ENCODE results near the gene ABCF3. TPM values are rescaled to one million over a fixed set of nuclear protein-coding genes. Genes with fewer than 3 reads are reported as not detected.

The ABCF3 gene
- total RNA-seq, 1 donor from 2014 or later = 75.2 TPM

DNA sequence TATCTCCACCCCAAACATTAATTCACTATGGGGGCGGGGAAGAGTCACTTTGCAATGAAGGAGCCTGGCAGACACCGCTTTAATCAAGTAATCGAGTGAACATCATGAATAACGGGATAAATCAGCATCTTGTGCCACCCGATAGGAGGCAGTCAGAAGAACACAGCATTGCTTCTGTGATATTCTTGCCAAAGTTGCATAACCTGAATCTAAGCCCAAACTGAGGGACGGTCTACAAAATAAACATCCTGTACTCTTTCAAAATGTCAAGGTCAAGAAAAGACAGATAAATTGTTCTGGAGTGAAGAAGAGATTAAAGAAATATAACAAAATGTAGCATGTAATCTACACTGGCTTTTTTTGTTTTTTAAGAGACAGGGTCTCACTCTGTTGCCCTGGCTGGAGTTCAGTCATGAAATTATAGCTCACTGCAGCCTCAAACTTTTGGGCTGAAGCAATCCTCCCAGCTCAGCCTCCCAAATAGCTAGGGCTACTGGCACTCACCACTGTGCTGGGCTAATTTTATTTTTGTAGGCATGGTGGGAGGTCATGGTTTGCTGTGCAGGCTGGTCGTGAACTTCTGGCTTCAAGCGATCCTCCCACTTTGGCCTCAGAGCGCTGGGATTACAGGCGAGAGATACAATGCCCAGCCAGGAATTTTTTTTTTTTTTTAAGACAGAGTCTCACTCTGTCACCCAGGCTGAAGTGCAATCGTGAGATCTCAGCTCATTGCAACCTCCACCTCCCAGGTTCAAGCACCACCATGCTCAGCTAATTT is 23.3 kb downstream of the ABCF3 start:
- intact Hi-C loops (cut with micrococcal nuclease) = no loop called here
- Mint-ChIP-seq H3K4me3 (no peak overlapping the region), H3K27me3 (ENCODE audit: insufficient read depth) (peaks cover 28% of the 10 kb centered on the region)

GRCh38 chr3:184211297-184211696 is 25.3 kb downstream of the ABCF3 start:
- no peak for DNase-seq (ENCODE audit: low spot score)
- Mint-ChIP-seq H3K27ac (no peak overlapping the region), H3K36me3 (ENCODE audit: low read depth) (no peaks in the 10 kb centered on the region), H3K9me3 (no peaks in the 10 kb centered on the region), H3K27me3 (ENCODE audit: insufficient read depth) (peaks cover 28% of the 10 kb centered on the region), H3K4me1 (ENCODE audit: low read depth) (no peaks in the 10 kb centered on the region), H3K4me3 (no peak overlapping the region)
- intact Hi-C loops (cut with micrococcal nuclease) = no loop called here

More for the DNA sequence above, 23.3 kb downstream of the ABCF3 start:
- Mint-ChIP-seq H3K9me3 (no peaks in the 10 kb centered on the region), H3K27ac (no peak overlapping the region), H3K4me1 (ENCODE audit: low read depth) (no peaks in the 10 kb centered on the region), H3K36me3 (ENCODE audit: low read depth) (no peaks in the 10 kb centered on the region)
- DNase-seq (ENCODE audit: low spot score) = no peak

- H3K27ac Mint-ChIP-seq = no peak overlapping the region
- intact Hi-C loops (cut with micrococcal nuclease) = no loop called here
- H3K36me3 Mint-ChIP-seq (ENCODE audit: low read depth) = no peaks in the 10 kb centered on the region
- H3K27me3 Mint-ChIP-seq (ENCODE audit: insufficient read depth) = peaks cover 25% of the 10 kb centered on the region
- no peak overlapping the region for H3K4me3 Mint-ChIP-seq
- no peaks in the 10 kb centered on the region for H3K4me1 Mint-ChIP-seq (ENCODE audit: low read depth)
- no peaks in the 10 kb centered on the region for H3K9me3 Mint-ChIP-seq
- DNase-seq (ENCODE audit: low spot score) = no peak
These were observed 25.7 kb downstream of the ABCF3 start for GRCh38 chr3:184211718-184212117.

- intact Hi-C loops (cut with micrococcal nuclease) = no loop called here
- Mint-ChIP-seq H3K36me3 (ENCODE audit: low read depth) (no peaks in the 10 kb centered on the region), H3K4me3 (no peak overlapping the region), H3K9me3 (no peaks in the 10 kb centered on the region), H3K27me3 (ENCODE audit: insufficient read depth) (peaks cover 2% of the 10 kb centered on the region), H3K27ac (no peak overlapping the region), H3K4me1 (ENCODE audit: low read depth) (no peaks in the 10 kb centered on the region)
- no peak for DNase-seq (ENCODE audit: low spot score)
These were observed 32.8 kb downstream of the ABCF3 start for GRCh38 chr3:184218814-184219213.

GRCh38 chr3:184222521-184222920 is 36.5 kb downstream of the ABCF3 start:
- H3K27me3 Mint-ChIP-seq (ENCODE audit: insufficient read depth) = peaks cover 22% of the 10 kb centered on the region
- DNase-seq (ENCODE audit: low spot score) = no peak
- no peaks in the 10 kb centered on the region for H3K4me1 Mint-ChIP-seq (ENCODE audit: low read depth)
- H3K9me3 Mint-ChIP-seq = no peaks in the 10 kb centered on the region
- H3K4me3 Mint-ChIP-seq = no peak overlapping the region
- H3K36me3 Mint-ChIP-seq (ENCODE audit: low read depth) = no peaks in the 10 kb centered on the region
- H3K27ac Mint-ChIP-seq = no peak overlapping the region
- intact Hi-C loops (cut with micrococcal nuclease) = no loop called here

- intact Hi-C loops (cut with micrococcal nuclease) = no loop called here
- H3K36me3 Mint-ChIP-seq (ENCODE audit: low read depth) = no peaks in the 10 kb centered on the region
- H3K27ac Mint-ChIP-seq = no peak overlapping the region
- peaks cover 6% of the 10 kb centered on the region for H3K4me1 Mint-ChIP-seq (ENCODE audit: low read depth)
- no peaks in the 10 kb centered on the region for H3K9me3 Mint-ChIP-seq
- no peak overlapping the region for H3K4me3 Mint-ChIP-seq
- no peak for DNase-seq (ENCODE audit: low spot score)
- H3K27me3 Mint-ChIP-seq (ENCODE audit: insufficient read depth) = peaks cover 33% of the 10 kb centered on the region
These were observed 37.9 kb downstream of the ABCF3 start for GRCh38 chr3:184223946-184224345.

DNA sequence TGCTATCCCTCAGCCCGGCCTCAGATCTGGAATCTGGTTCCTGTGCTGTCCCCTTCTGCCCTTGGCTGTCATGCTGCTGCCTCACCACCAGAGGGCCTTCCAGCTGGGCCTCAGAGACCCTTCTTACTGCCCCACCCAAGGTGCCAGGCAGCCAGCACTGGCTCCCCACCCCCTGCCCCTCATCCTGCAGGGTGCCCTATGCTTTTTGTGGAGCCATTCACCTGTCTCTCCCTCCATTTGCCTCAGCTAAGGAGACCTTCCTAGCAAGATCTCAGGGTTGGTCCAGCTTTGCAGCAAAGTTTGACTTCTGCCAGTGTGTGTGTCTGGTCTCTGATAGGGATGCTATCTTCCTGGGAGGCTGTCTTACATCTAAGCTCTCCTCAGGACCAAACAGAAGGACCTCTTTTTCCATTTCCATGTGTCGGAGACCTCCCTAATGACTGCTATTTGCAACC is 41.5 kb downstream of the ABCF3 start:
- Mint-ChIP-seq H3K27me3 (ENCODE audit: insufficient read depth) (peaks cover 53% of the 10 kb centered on the region), H3K4me1 (ENCODE audit: low read depth) (peaks cover 14% of the 10 kb centered on the region), H3K27ac (no peak overlapping the region), H3K4me3 (no peak overlapping the region), H3K36me3 (ENCODE audit: low read depth) (no peaks in the 10 kb centered on the region), H3K9me3 (no peaks in the 10 kb centered on the region)
- peak; percentile 32 for DNase-seq (ENCODE audit: low spot score)
- intact Hi-C loops (cut with micrococcal nuclease) = loop anchor here (1.0 to 5.0 kb wide), 3 partner anchors 23 to 62 kb away; partner anchors contain the start of gene CAMK2N2

DNA sequence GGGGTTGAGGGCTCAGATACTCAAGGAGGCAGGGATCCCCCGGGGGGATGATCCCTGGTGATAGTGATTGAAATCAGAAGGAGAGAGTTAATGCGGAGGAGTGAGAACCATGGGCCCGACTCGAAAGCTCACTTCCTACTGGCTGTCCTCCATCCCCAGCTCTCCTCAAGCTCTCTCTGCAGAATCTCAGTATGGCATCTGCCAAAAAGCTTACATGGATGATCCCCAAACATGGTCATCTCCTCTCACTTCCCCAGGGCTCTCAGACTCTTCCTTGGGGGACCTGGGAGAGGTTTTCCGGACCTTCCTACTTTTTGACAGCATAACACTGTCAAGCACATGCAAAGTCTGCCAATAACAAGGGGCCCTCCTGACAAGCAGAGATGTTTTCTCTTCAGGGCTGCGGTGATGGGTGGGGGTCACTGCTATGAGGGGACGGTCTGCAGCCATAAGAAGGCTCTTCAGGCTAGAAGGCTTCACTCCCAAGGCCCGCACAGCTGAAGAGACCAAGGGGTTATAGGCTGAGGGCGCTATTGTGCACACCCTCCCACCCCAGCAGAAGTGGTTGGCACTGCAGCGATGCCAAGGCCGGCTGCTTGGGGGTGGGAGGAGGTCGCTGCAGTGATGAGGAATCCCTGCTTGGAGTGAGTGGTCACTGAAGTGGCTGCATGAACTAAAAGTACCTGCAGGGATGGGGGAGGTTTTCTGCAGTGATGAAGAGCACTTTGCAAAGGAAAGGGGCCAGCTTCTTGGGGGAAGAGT is 42.6 kb downstream of the ABCF3 start:
- DNase-seq (ENCODE audit: low spot score) = no peak
- Mint-ChIP-seq H3K4me3 (peak overlapping the region; percentile 49), H3K27me3 (ENCODE audit: insufficient read depth) (peaks cover 57% of the 10 kb centered on the region), H3K4me1 (ENCODE audit: low read depth) (peaks cover 14% of the 10 kb centered on the region), H3K27ac (no peak overlapping the region), H3K9me3 (no peaks in the 10 kb centered on the region), H3K36me3 (ENCODE audit: low read depth) (no peaks in the 10 kb centered on the region)
- intact Hi-C loops (cut with micrococcal nuclease) = loop anchor here (5.0 kb wide), 1 partner anchor 34 kb away; the partner anchor contains the start of gene CAMK2N2

- Mint-ChIP-seq H3K36me3 (ENCODE audit: low read depth) (no peaks in the 10 kb centered on the region), H3K27ac (no peak within 1 kb of the TSS), H3K4me3 (peak within 1 kb of the TSS; percentile 49), H3K4me1 (ENCODE audit: low read depth) (peaks cover 14% of the 10 kb centered on the region), H3K9me3 (no peaks in the 10 kb centered on the region), H3K27me3 (ENCODE audit: insufficient read depth) (peaks cover 52% of the 10 kb centered on the region)
- intact Hi-C loops (cut with micrococcal nuclease) = loop anchor here (5.0 kb wide), 1 partner anchor 33 kb away; the partner anchor contains the start of gene CAMK2N2
- peak; percentile 54 for DNase-seq (ENCODE audit: low spot score)
These were observed 43.5 kb downstream of the ABCF3 start, which contains the start of gene VWA5B2 for GRCh38 chr3:184229394-184230080. VWA5B2 (plus strand) TSS chr3:184229585; CDS start chr3:184230529, 944 bp downstream.

- intact Hi-C loops (cut with micrococcal nuclease) = no loop called here
- no peak for DNase-seq (ENCODE audit: low spot score)
- H3K27me3 Mint-ChIP-seq (ENCODE audit: insufficient read depth) = peaks cover 47% of the 10 kb centered on the region
- no peaks in the 10 kb centered on the region for H3K9me3 Mint-ChIP-seq
- H3K36me3 Mint-ChIP-seq (ENCODE audit: low read depth) = no peaks in the 10 kb centered on the region
- no peak overlapping the region for H3K27ac Mint-ChIP-seq
- peaks cover 14% of the 10 kb centered on the region for H3K4me1 Mint-ChIP-seq (ENCODE audit: low read depth)
- no peak overlapping the region for H3K4me3 Mint-ChIP-seq
These were observed 44.1 kb downstream of the ABCF3 start for GRCh38 chr3:184230081-184230602.

DNA sequence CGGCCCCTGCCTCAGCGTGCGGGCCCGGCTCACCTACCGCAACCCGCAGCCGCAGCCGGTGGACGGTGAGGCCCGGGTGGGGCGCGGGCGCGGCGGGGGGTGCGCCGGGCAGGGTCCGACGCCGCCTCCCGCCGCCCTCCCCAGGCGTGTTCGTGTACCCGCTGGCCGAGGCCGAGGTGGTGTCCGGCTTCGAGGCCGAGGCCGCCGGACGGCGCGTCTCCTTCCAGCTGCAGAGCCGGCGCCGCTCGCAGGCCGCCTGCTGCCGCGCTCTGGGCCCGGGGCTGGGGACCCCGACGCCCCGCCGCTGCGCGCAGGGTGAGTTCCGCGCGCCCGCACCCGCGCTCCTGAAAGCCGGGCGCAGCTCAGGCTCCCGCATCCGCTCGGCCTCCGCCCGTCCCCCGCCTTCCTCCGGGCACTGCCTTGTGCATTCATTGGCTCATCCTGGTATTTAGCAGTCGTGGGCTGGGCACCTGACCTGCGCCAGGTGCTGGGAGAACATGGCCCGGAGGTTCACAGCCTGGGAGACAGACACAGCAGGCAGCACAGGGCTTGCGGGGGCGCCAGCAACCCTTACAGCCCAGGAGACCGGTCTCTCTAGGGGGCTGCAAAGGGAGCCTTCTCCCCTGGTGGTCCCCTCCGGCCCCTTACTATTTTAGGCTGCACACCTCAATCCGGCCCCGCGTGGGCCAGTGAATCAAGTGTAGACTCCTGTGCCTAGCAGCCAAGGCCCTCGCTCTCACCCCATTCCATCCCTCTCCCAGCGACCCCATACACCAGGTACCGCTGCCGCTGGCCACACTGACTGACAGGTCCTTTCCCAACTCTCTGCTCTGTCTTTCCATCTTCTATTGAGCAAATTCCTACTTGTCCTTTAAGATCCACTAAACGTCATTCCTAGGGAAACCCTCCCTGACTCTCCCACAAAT is 44.9 kb downstream of the ABCF3 start:
- peaks cover 14% of the 10 kb centered on the region for H3K4me1 Mint-ChIP-seq (ENCODE audit: low read depth)
- peak overlapping the region; percentile 32 for H3K27ac Mint-ChIP-seq
- H3K27me3 Mint-ChIP-seq (ENCODE audit: insufficient read depth) = peaks cover 42% of the 10 kb centered on the region

GRCh38 chr3:184231671-184232070 is 45.7 kb downstream of the ABCF3 start:
- H3K36me3 Mint-ChIP-seq (ENCODE audit: low read depth) = no peaks in the 10 kb centered on the region
- intact Hi-C loops (cut with micrococcal nuclease) = no loop called here
- H3K4me3 Mint-ChIP-seq = peak overlapping the region; percentile 62
- peak overlapping the region; percentile 32 for H3K27ac Mint-ChIP-seq
- DNase-seq (ENCODE audit: low spot score) = no peak
- H3K9me3 Mint-ChIP-seq = no peaks in the 10 kb centered on the region
- peaks cover 39% of the 10 kb centered on the region for H3K27me3 Mint-ChIP-seq (ENCODE audit: insufficient read depth)
- H3K4me1 Mint-ChIP-seq (ENCODE audit: low read depth) = peaks cover 14% of the 10 kb centered on the region

More for the DNA sequence above, 44.9 kb downstream of the ABCF3 start:
- peak overlapping the region; percentile 62 for H3K4me3 Mint-ChIP-seq
- no peaks in the 10 kb centered on the region for H3K36me3 Mint-ChIP-seq (ENCODE audit: low read depth)
- H3K9me3 Mint-ChIP-seq = no peaks in the 10 kb centered on the region
- intact Hi-C loops (cut with micrococcal nuclease) = no loop called here
- DNase-seq (ENCODE audit: low spot score) = no peak
